ENCODE measurements around the gene CDH23. TPM values are rescaled to one million over a fixed set of nuclear protein-coding genes. Genes with fewer than 3 reads are reported as not detected.
A peak's percentile ranks its signal among the peaks of the same experiment; 100 is the strongest.

Gene CDH23
- total RNA-seq, 1 experiment from 2014 or later: 2.9 TPM

- POLR2A ChIA-PET: no interaction called here
- no peaks in the 10 kb centered on the region for H3K9me3 Mint-ChIP-seq
- H3K4me3 Mint-ChIP-seq: no peak overlapping the region
These were observed 353.6 kb downstream of the CDH23 start for GRCh38 chr10:71750124-71750841.

GRCh38 chr10:71750986-71751385, 354.3 kb downstream of the CDH23 start:
- ATAC-seq: no peak
- no peak overlapping the region for H3K27ac Mint-ChIP-seq
- H3K36me3 Mint-ChIP-seq: no peaks in the 10 kb centered on the region
- H3K27me3 Mint-ChIP-seq (ENCODE audit: low read depth): no peaks in the 10 kb centered on the region
- no peak overlapping the region for H3K4me3 Mint-ChIP-seq
- DNase-seq (ENCODE audit: low spot score): no peak
- ChIA-PET CTCF (no interaction called here), POLR2A (no interaction called here)
- peaks cover 22% of the 10 kb centered on the region for H3K4me1 Mint-ChIP-seq
- H3K9me3 Mint-ChIP-seq: no peaks in the 10 kb centered on the region
- no peak for TF ChIP-seq SMAD3 (CRISPR knock-in tag; IDR thresholded peaks at IDR 0.05; ENCODE audit: borderline replicate concordance)
- TF ChIP-seq FOXP1 (CRISPR knock-in tag; IDR thresholded peaks at IDR 0.05; ENCODE audit: borderline replicate concordance): no peak
- TF ChIP-seq GTF2I (CRISPR knock-in tag; conservative IDR thresholded peaks at IDR 0.05): no peak
- TF ChIP-seq NR2C2 (CRISPR knock-in tag; IDR thresholded peaks at IDR 0.05): no peak
- TF ChIP-seq CDX4 (CRISPR knock-in tag; IDR thresholded peaks at IDR 0.05; ENCODE audit: borderline replicate concordance): no peak
- TF ChIP-seq ZBTB43 (CRISPR knock-in tag; IDR thresholded peaks at IDR 0.05): no peak
- no peak for TF ChIP-seq IRF2 (CRISPR knock-in tag; IDR thresholded peaks at IDR 0.05; ENCODE audit: borderline replicate concordance, low read depth)
- no peak for TF ChIP-seq E2F5 (CRISPR knock-in tag; IDR thresholded peaks at IDR 0.05)
- no peak for TF ChIP-seq NR3C1 (CRISPR knock-in tag; conservative IDR thresholded peaks at IDR 0.05; ENCODE audit: low read depth)
- TF ChIP-seq TEAD1 (CRISPR knock-in tag; IDR thresholded peaks at IDR 0.05): no peak
- no peak for TF ChIP-seq CTCF (IDR thresholded peaks at IDR 0.05)

More at GRCh38 chr10:71750124-71750841, 353.6 kb downstream of the CDH23 start:
- no peak for TF ChIP-seq STAT6 (CRISPR knock-in tag; conservative IDR thresholded peaks at IDR 0.05; ENCODE audit: low read depth)
- no peak for TF ChIP-seq USF1 (CRISPR knock-in tag; IDR thresholded peaks at IDR 0.05)
- 0 out of 2 replicates have a peak, but pooled peaks have one; percentile 29 for TF ChIP-seq PRDM15 (CRISPR knock-in tag; IDR thresholded peaks at IDR 0.05)
- no peaks in the 10 kb centered on the region for H3K27me3 Mint-ChIP-seq (ENCODE audit: low read depth)
- H3K4me1 Mint-ChIP-seq: peaks cover 25% of the 10 kb centered on the region
- CTCF ChIA-PET: no interaction called here
- no peaks in the 10 kb centered on the region for H3K36me3 Mint-ChIP-seq
- ATAC-seq (no peak), DNase-seq (ENCODE audit: low spot score) (no peak)
- no peak overlapping the region for H3K27ac Mint-ChIP-seq

Data from WTC11 (cell line).